HEK293 (cell line): ENCODE measurements around the gene PROM2.

ENCODE experiments used
- CTCF ChIA-PET: fragments of 350-600 bp; formaldehyde crosslinking; extraction: SDS; loops from one replicate; lab custom pipeline; 2021; ENCODE audit warnings: antibody characterized with exemption; lab: Yijun Ruan, JAX
- POLR2A ChIA-PET: fragments of 300-600 bp; formaldehyde crosslinking; extraction: SDS; loops from one replicate; lab custom pipeline; 2020; ENCODE audit warnings: antibody characterized with exemption, inconsistent platforms; lab: Yijun Ruan, JAX
- H3K27ac ChIP-seq: fragments of 200-500 bp; sonication (Bioruptor generic); 2 replicates; pipeline ENCODE4 v1.5.1; 2014; ENCODE audit warnings: low read depth, low read length, control low read depth, inconsistent platforms; ENCODE audit errors: extremely low read depth
- H3K36me3 ChIP-seq, 2 experiments: fragments of 200-500 bp in 1 of 2; sonication (Bioruptor generic) in 1 of 2; 1 replicate in 1 of 2; 2 replicates in 1 of 2; pipeline ENCODE4 v1.5.1; 2014 to 2017; ENCODE audit warnings: inconsistent platforms in 2 of 2, low read length in 2 of 2; ENCODE audit not compliant: control insufficient read depth in 2 of 2, insufficient read depth in 1 of 2
- H3K4me1 ChIP-seq: fragments of 200-500 bp; sonication (Bioruptor generic); 2 replicates; pipeline ENCODE4 v1.5.1; 2014; ENCODE audit warnings: mild to moderate bottlenecking, low read length, inconsistent platforms; ENCODE audit not compliant: control insufficient read depth, insufficient read depth
- H3K4me3 ChIP-seq: 2 replicates; pipeline ENCODE4 v1.5.1; 2011; ENCODE audit warnings: low read depth, mild to moderate bottlenecking, control low read depth, low read length, moderate library complexity
- H3K9me3 ChIP-seq: fragments of 200-500 bp; sonication (Bioruptor generic); 2 replicates; pipeline ENCODE4 v1.5.1; 2014; ENCODE audit warnings: low read depth, low read length, inconsistent platforms; ENCODE audit not compliant: control insufficient read depth, insufficient read depth
- MZF1 ChIP-seq: fragments of 450-650 bp; formaldehyde crosslinking; IDR thresholded peaks from 2 replicates; pipeline ENCODE4 v1.5.1; 2017; ENCODE audit warnings: missing biosample characterization, missing genetic modification characterization, borderline replicate concordance
- SETDB1 ChIP-seq: IDR thresholded peaks from one replicate; pipeline ENCODE4 v1.6.1; 2017; ENCODE audit warnings: mild to moderate bottlenecking, low read length, moderate library complexity, mixed read lengths; ENCODE audit not compliant: insufficient read length
- ZNF114 ChIP-seq: fragments of 450-650 bp; formaldehyde crosslinking; IDR thresholded peaks from 2 replicates; pipeline ENCODE4 v1.5.0; 2017; ENCODE audit warnings: missing biosample characterization, missing genetic modification characterization
- ZNF202 ChIP-seq: fragments of 450-650 bp; formaldehyde crosslinking; IDR thresholded peaks from 2 replicates; pipeline ENCODE4 v1.5.1; 2016; ENCODE audit warnings: missing biosample characterization, missing genetic modification characterization, borderline replicate concordance
- ZNF350 ChIP-seq: fragments of 450-650 bp; formaldehyde crosslinking; IDR thresholded peaks from 2 replicates; pipeline ENCODE4 v1.5.0; 2017; ENCODE audit warnings: missing biosample characterization, mild to moderate bottlenecking, missing genetic modification characterization
- ZNF423 ChIP-seq: fragments of 450-650 bp; formaldehyde crosslinking; IDR thresholded peaks from 2 replicates; pipeline ENCODE4 v1.5.1; 2016; ENCODE audit warnings: missing biosample characterization, missing genetic modification characterization
- ZNF623 ChIP-seq: fragments of 450-650 bp; formaldehyde crosslinking; IDR thresholded peaks from 2 replicates; pipeline ENCODE4 v1.5.1; 2016; ENCODE audit warnings: missing biosample characterization, missing genetic modification characterization
- ZNF658 ChIP-seq: fragments of 450-650 bp; formaldehyde crosslinking; IDR thresholded peaks from 2 replicates; pipeline ENCODE4; 2016; ENCODE audit warnings: missing biosample characterization, missing genetic modification characterization
- ZNF660 ChIP-seq: fragments of 450-650 bp; IDR thresholded peaks from 2 replicates; pipeline ENCODE4 v1.5.1; 2018; ENCODE audit warnings: missing biosample characterization, mild to moderate bottlenecking, missing genetic modification characterization
- ZNF701 ChIP-seq: fragments of 450-650 bp; formaldehyde crosslinking; IDR thresholded peaks from 2 replicates; pipeline ENCODE4 v1.5.1; 2016; ENCODE audit warnings: missing biosample characterization, missing genetic modification characterization
- ZNF785 ChIP-seq: fragments of 450-650 bp; formaldehyde crosslinking; IDR thresholded peaks from 2 replicates; pipeline ENCODE4 v1.5.1; 2016; ENCODE audit warnings: missing biosample characterization, missing genetic modification characterization
- ZNF791 ChIP-seq: fragments of 450-650 bp; formaldehyde crosslinking; IDR thresholded peaks from 2 replicates; pipeline ENCODE4 v1.5.1; 2016; ENCODE audit warnings: missing biosample characterization, missing genetic modification characterization
- TF ChIP-seq, protein P1 (sequence below): fragments of 450-650 bp; formaldehyde crosslinking; IDR thresholded peaks from 2 replicates; pipeline ENCODE4 v1.5.1; 2016; ENCODE audit warnings: missing biosample characterization, missing genetic modification characterization
- TF ChIP-seq, protein P2 (sequence below): fragments of 450-650 bp; formaldehyde crosslinking; IDR thresholded peaks from 2 replicates; pipeline ENCODE4 v1.5.1; 2017; ENCODE audit warnings: missing biosample characterization, missing genetic modification characterization
- TF ChIP-seq, protein P3 (sequence below): fragments of 450-650 bp; formaldehyde crosslinking; IDR thresholded peaks from 2 replicates; pipeline ENCODE4 v1.5.1; 2016; ENCODE audit warnings: missing biosample characterization, missing genetic modification characterization, borderline replicate concordance

The PROM2 gene

DNA sequence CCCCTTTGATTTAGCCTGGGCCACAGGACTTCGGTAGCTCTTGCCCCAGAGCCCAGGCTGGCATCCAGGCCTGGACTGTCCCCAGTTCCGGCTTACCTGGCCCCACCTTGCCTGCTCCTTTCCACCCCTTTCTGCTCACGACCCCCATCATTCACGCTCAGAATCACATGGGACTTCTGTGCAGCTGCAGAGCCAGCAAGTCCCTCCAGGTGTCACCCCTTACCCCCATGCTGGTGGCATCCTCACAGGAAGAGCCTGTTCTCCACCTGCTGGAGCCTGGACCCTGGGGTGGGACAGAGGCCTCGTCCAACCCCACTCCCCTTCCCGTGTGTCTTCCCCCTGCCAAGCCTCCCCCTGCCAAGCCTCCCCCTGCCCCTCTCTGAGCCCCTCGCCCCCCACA is 15.0 kb downstream of the PROM2 start:
- Histone ChIP-seq H3K4me1 (no peaks in the 10 kb centered on the region), H3K4me3 (no peak overlapping the region), H3K27ac (no peak overlapping the region), H3K36me3 (no peaks in the 10 kb centered on the region), H3K9me3 (no peaks in the 10 kb centered on the region; the same call in 1 of the 2 replicates)
- POLR2A ChIA-PET, result no interaction called here
- CTCF ChIA-PET, result no interaction called here
- TF ChIP-seq ZNF791 (tag by site-specific recombination) (no peak), ZNF658 (tag by site-specific recombination) (no peak), ZNF423 (tag by site-specific recombination) (no peak), ZNF701 (tag by site-specific recombination) (no peak), ZNF114 (no peak), ZNF785 (no peak), ZNF202 (tag by site-specific recombination) (no peak)
- TF ChIP-seq, protein P1, sequence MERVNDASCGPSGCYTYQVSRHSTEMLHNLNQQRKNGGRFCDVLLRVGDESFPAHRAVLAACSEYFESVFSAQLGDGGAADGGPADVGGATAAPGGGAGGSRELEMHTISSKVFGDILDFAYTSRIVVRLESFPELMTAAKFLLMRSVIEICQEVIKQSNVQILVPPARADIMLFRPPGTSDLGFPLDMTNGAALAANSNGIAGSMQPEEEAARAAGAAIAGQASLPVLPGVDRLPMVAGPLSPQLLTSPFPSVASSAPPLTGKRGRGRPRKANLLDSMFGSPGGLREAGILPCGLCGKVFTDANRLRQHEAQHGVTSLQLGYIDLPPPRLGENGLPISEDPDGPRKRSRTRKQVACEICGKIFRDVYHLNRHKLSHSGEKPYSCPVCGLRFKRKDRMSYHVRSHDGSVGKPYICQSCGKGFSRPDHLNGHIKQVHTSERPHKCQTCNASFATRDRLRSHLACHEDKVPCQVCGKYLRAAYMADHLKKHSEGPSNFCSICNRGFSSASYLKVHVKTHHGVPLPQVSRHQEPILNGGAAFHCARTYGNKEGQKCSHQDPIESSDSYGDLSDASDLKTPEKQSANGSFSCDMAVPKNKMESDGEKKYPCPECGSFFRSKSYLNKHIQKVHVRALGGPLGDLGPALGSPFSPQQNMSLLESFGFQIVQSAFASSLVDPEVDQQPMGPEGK, result no peak
- TF ChIP-seq, protein P2, sequence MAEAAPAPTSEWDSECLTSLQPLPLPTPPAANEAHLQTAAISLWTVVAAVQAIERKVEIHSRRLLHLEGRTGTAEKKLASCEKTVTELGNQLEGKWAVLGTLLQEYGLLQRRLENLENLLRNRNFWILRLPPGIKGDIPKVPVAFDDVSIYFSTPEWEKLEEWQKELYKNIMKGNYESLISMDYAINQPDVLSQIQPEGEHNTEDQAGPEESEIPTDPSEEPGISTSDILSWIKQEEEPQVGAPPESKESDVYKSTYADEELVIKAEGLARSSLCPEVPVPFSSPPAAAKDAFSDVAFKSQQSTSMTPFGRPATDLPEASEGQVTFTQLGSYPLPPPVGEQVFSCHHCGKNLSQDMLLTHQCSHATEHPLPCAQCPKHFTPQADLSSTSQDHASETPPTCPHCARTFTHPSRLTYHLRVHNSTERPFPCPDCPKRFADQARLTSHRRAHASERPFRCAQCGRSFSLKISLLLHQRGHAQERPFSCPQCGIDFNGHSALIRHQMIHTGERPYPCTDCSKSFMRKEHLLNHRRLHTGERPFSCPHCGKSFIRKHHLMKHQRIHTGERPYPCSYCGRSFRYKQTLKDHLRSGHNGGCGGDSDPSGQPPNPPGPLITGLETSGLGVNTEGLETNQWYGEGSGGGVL (tag by site-specific recombination), result no peak

DNA sequence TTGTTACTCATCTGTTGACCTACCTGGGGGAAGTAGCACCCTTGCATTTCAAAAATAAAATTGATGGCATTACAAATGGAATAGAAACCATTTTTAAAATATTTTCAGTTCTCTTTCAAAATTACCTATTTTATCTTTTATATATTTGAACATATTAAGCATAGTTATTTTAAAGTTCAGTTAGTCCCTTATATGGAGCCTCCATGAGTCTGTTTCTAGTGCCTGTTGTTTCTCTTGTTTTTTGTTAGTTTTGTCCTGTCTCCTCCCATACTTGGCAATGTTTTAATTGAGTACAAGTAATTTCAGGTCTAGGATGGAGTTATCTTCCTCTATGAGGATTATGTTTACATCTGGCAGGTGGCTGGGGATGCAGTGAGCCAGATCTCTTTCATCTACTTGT is 17.0 kb downstream of the PROM2 start:
- Histone ChIP-seq H3K27ac (no peak overlapping the region), H3K9me3 (no peaks in the 10 kb centered on the region; the same call in 1 of the 2 replicates), H3K36me3 (no peaks in the 10 kb centered on the region), H3K4me3 (no peak overlapping the region), H3K4me1 (no peaks in the 10 kb centered on the region)
- ChIA-PET POLR2A (no interaction called here), CTCF (no interaction called here)
- TF ChIP-seq, protein P3, sequence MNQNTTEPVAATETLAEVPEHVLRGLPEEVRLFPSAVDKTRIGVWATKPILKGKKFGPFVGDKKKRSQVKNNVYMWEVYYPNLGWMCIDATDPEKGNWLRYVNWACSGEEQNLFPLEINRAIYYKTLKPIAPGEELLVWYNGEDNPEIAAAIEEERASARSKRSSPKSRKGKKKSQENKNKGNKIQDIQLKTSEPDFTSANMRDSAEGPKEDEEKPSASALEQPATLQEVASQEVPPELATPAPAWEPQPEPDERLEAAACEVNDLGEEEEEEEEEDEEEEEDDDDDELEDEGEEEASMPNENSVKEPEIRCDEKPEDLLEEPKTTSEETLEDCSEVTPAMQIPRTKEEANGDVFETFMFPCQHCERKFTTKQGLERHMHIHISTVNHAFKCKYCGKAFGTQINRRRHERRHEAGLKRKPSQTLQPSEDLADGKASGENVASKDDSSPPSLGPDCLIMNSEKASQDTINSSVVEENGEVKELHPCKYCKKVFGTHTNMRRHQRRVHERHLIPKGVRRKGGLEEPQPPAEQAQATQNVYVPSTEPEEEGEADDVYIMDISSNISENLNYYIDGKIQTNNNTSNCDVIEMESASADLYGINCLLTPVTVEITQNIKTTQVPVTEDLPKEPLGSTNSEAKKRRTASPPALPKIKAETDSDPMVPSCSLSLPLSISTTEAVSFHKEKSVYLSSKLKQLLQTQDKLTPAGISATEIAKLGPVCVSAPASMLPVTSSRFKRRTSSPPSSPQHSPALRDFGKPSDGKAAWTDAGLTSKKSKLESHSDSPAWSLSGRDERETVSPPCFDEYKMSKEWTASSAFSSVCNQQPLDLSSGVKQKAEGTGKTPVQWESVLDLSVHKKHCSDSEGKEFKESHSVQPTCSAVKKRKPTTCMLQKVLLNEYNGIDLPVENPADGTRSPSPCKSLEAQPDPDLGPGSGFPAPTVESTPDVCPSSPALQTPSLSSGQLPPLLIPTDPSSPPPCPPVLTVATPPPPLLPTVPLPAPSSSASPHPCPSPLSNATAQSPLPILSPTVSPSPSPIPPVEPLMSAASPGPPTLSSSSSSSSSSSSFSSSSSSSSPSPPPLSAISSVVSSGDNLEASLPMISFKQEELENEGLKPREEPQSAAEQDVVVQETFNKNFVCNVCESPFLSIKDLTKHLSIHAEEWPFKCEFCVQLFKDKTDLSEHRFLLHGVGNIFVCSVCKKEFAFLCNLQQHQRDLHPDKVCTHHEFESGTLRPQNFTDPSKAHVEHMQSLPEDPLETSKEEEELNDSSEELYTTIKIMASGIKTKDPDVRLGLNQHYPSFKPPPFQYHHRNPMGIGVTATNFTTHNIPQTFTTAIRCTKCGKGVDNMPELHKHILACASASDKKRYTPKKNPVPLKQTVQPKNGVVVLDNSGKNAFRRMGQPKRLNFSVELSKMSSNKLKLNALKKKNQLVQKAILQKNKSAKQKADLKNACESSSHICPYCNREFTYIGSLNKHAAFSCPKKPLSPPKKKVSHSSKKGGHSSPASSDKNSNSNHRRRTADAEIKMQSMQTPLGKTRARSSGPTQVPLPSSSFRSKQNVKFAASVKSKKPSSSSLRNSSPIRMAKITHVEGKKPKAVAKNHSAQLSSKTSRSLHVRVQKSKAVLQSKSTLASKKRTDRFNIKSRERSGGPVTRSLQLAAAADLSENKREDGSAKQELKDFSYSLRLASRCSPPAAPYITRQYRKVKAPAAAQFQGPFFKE, result no peak
- TF ChIP-seq SETDB1, result peak; percentile 71
- TF ChIP-seq ZNF623 (tag by site-specific recombination), result no peak
- no peak for TF ChIP-seq MZF1 (tag by site-specific recombination)
- no peak for TF ChIP-seq ZNF350 (tag by site-specific recombination)
- no peak for TF ChIP-seq ZNF660
